GM19372 (cell line): ENCODE data around the gene SPATA2L.
"Not testable (repeated sequence)": the region's sequence is repeated elsewhere in the genome, so short reads cannot be mapped to it uniquely, and the experiment has no call there.

Experiments
- ATAC-seq: cut with Tn5 transposase; IDR thresholded peaks from one replicate; pipeline ENCODE4 v1.9.1; 2021; ENCODE audit warnings: mild to moderate bottlenecking, low read depth, moderate library complexity; ENCODE audit not compliant: unreplicated experiment

The SPATA2L gene

GRCh38 chr16:89667000-89667399 is 34.5 kb downstream of the SPATA2L start:
- not testable (repeated sequence) for ATAC-seq

- ATAC-seq, result not testable (repeated sequence)
Measured at GRCh38 chr16:89664238-89664637, 37.3 kb downstream of the SPATA2L start.

GRCh38 chr16:89661215-89661614 is 40.3 kb downstream of the SPATA2L start:
- ATAC-seq, result no peak

- ATAC-seq, result no peak
Measured at GRCh38 chr16:89660146-89660545, 41.4 kb downstream of the SPATA2L start.

- no peak for ATAC-seq
Measured at GRCh38 chr16:89658221-89658879, 43.2 kb downstream of the SPATA2L start.

GRCh38 chr16:89657442-89658220 is 43.9 kb downstream of the SPATA2L start, which contains the start of the genes CHMP1A and SPATA33:
TSS of gene CHMP1A (minus strand) at chr16:89657708. CDS start at chr16:89657588, 120 bp downstream.
TSS of gene SPATA33 (plus strand) at chr16:89657836. CDS start at chr16:89657912, 76 bp downstream.
- ATAC-seq, result peak; percentile 92

GRCh38 chr16:89656435-89657121 is 44.9 kb downstream of the SPATA2L start:
- ATAC-seq, result no peak

GRCh38 chr16:89655062-89655643 is 46.4 kb downstream of the SPATA2L start:
- no peak for ATAC-seq

- ATAC-seq, result no peak
Measured at GRCh38 chr16:89653656-89654295, 47.7 kb downstream of the SPATA2L start.

- no peak for ATAC-seq
Measured at GRCh38 chr16:89651584-89651983, 49.9 kb downstream of the SPATA2L start.

GRCh38 chr16:89646906-89647305 is 54.6 kb downstream of the SPATA2L start:
- ATAC-seq, result no peak
